Adrenal gland (tissue), 12 donors: Measurements from ENCODE around the gene FAM89A. TPM values are rescaled to one million over a fixed set of nuclear protein-coding genes. Genes with fewer than 3 reads are reported as not detected.

Source experiments
- DNase-seq, 7 donors: peaks; one replicate each; pipeline ENCODE4 v3.0.0-alpha.2; 2019 to 2020
- H3K27ac ChIP-seq, 5 donors: fragments of 200-600 bp; sonication (generic) in 4 of 5; 1 replicate in 3 of 5; 2 replicates in 2 of 5; pipeline versions ENCODE4 v1.5.1 to v1.8.0; 2016 to 2020; ENCODE audit warnings: mild to moderate bottlenecking in 1 of 5
- H3K27me3 ChIP-seq: fragments of 200-600 bp; 2 replicates; pipeline ENCODE4 v1.8.0; 2021
- H3K36me3 ChIP-seq, 2 donors: fragments of 200-600 bp; replicated peaks in 1 of 2; 1 replicate in 1 of 2; 2 replicates in 1 of 2; pipeline versions ENCODE4 v1.5.1 to v1.8.0; 2018 to 2022
- H3K4me1 ChIP-seq, 2 donors: fragments of 200-600 bp; replicated peaks in 1 of 2; 1 replicate in 1 of 2; 2 replicates in 1 of 2; pipeline versions ENCODE4 v1.5.1 to v1.8.0; 2018 to 2021
- H3K4me3 ChIP-seq, 4 donors: fragments of 200-600 bp; sonication (generic) in 3 of 4; one replicate each; pipeline ENCODE4 v1.5.1; 2016 to 2018
- H3K9me3 ChIP-seq, 3 donors: fragments of 200-600 bp; sonication (generic) in 1 of 3; replicated peaks in 1 of 3; 1 replicate in 2 of 3; 2 replicates in 1 of 3; pipeline versions ENCODE4 v1.5.1 to v1.8.0; 2016 to 2021
- CTCF ChIP-seq, 6 experiments: fragments of 450-650 bp in 4 of 6; fragments of 200-600 bp in 2 of 6; sonication (generic) in 1 of 6; IDR thresholded peaks; 1 replicate in 5 of 6; 2 replicates in 1 of 6; pipeline versions ENCODE4 v1.5.1 to v1.8.0; 2016 to 2021; ENCODE audit warnings: antibody characterized with exemption in 6 of 6, mild to moderate bottlenecking in 2 of 6, moderate library complexity in 1 of 6
- POLR2A ChIP-seq, 2 donors: fragments of 450-650 bp; IDR thresholded peaks; one replicate each; pipeline ENCODE4 v1.6.1; 2017; ENCODE audit warnings: antibody characterized with exemption in 2 of 2, mild to moderate bottlenecking in 2 of 2, moderate library complexity in 1 of 2
- WGBS, 4 donors: extraction: QIAGEN DNeasy Blood & Tissue Kit in 2 of 4; methylation state at CpG; one replicate each; pipeline versions ENCODE4 v1.1.5 to v1.1.7; 2013 to 2017; 5-methylcytosine and 5-hydroxymethylcytosine counted together
- intact Hi-C, 2 donors: fragments of 100-400 bp; cut with DNase I; formaldehyde crosslinking; loops; one replicate each; pipeline versions ENCODE4 v1.14.1 to v1.15.0; 2022 to 2023
- polyA plus RNA-seq, 3 donors: library from polyadenylated mRNA; stranded (reverse); fragments of 200-250 nt in 2 of 3; fragments of 350-450 nt in 1 of 3; fragmentation: Illumina TruSeq in 1 of 3; extraction: RNeasy Lipid Tissue Mini Kit (QIAGEN cat#74804) in 1 of 3; gene quantifications; one replicate each; pipeline ENCODE4 v1.2.3, GENCODE V29; 2013 to 2014
- total RNA-seq, 9 donors: library from RNA; depleted of rRNA in 4 of 9; stranded (reverse); fragments of >200 nt in 4 of 9; fragments of 120-200 nt in 1 of 9; fragmentation: NEBNext Ultra II Directional in 1 of 9; extraction: Animal tissue kit (Norgen Biotek cat#: 25700) in 1 of 9; gene quantifications; one replicate each; pipeline versions ENCODE4 v1.1.0 to v1.2.4, GENCODE V29; 2013 to 2023
- donor health status: healthy with polysubstance abuse.
- donor health status: Bipolar disorder and iron deficiency.
- donor health status: DM: yes; HTN: yes; CAD: no.
- donor health status: DM: no; HTN: no; CAD: no.
- donor health status: DM: no; HTN: no; CAD: no.
- donor health status: DM: yes; HTN: yes; CAD: no.

FAM89A gene
- total and polyA plus RNA-seq, 12 donors: 11.3 to 59.4 (median 33.0) TPM

- no peaks in the 10 kb centered on the region for H3K27me3 ChIP-seq
- peak overlapping the region in 1 of 5 donors; percentile 70 for H3K27ac ChIP-seq
- WGBS, 4 donors: 75 to 85% (median 81%) methylated on average over 9 of the region's 9 CpGs
- no peak overlapping the region for H3K4me3 ChIP-seq
- no peak for DNase-seq
- intact Hi-C loops: loop anchor here in 1 of 2 donors (5.0 kb wide), 1 partner anchor 119 kb away; no protein-coding TSS in a partner anchor
- peaks cover 11 to 22% of the 10 kb centered on the region in 2 donors for H3K4me1 ChIP-seq
- H3K9me3 ChIP-seq: no peaks in the 10 kb centered on the region
- no peaks in the 10 kb centered on the region for H3K36me3 ChIP-seq
- no peak for TF ChIP-seq CTCF (IDR thresholded peaks at IDR 0.05)
- no peak for TF ChIP-seq POLR2A (IDR thresholded peaks at IDR 0.05)
Observed at GRCh38 chr1:231041719-231042261, 1.7 kb upstream of the FAM89A start.

- intact Hi-C loops: loop anchor here in 1 of 2 donors (5.0 kb wide), 1 partner anchor 119 kb away; no protein-coding TSS in a partner anchor
- peak in 3 of 6 experiments; percentile 5 to 16 (median 7) for TF ChIP-seq CTCF (IDR thresholded peaks at IDR 0.05)
- no peak for TF ChIP-seq POLR2A (IDR thresholded peaks at IDR 0.05)
- peaks cover 11 to 24% of the 10 kb centered on the region in 2 donors for H3K4me1 ChIP-seq
- H3K36me3 ChIP-seq: no peaks in the 10 kb centered on the region
- H3K27me3 ChIP-seq: no peaks in the 10 kb centered on the region
- WGBS, 4 donors: 3 to 6% (median 5%) methylated on average over 23 to 37 of the region's 37 CpGs
- no peaks in the 10 kb centered on the region for H3K9me3 ChIP-seq
- DNase-seq: peak in 4 of 7 donors; percentile 20 to 42 (median 26)
- H3K4me3 ChIP-seq: peak overlapping the region in 3 of 4 donors; percentile 23 to 99 (median 47)
- H3K27ac ChIP-seq: peak overlapping the region in 3 of 5 donors; percentile 21 to 88 (median 70)
Observed at GRCh38 chr1:231040800-231041718, 1.0 kb upstream of the FAM89A start.

- intact Hi-C loops: loop anchor here in 1 of 2 donors (5.0 kb wide), 1 partner anchor 117 kb away; no protein-coding TSS in a partner anchor
- no peaks in the 10 kb centered on the region for H3K27me3 ChIP-seq
- no peaks in the 10 kb centered on the region for H3K36me3 ChIP-seq
- WGBS, 4 donors: 0 to 2% (median 1%) methylated on average over 18 to 91 of the region's 91 CpGs
- H3K27ac ChIP-seq: peak overlapping the region in 3 of 5 donors; percentile 63 to 88 (median 74)
- DNase-seq: peak; percentile 41 to 61 (median 49)
- peaks cover 15 to 31% of the 10 kb centered on the region in 2 donors for H3K4me1 ChIP-seq
- peak overlapping the region; percentile 27 to 99 (median 48) for H3K4me3 ChIP-seq
- no peaks in the 10 kb centered on the region for H3K9me3 ChIP-seq
- no peak for TF ChIP-seq CTCF (IDR thresholded peaks at IDR 0.05)
- TF ChIP-seq POLR2A (IDR thresholded peaks at IDR 0.05): peak in 1 of 2 donors; percentile 30
Observed at GRCh38 chr1:231039161-231040018, 664 bp downstream of the FAM89A start.
